GM23248 (cell line): ENCODE data around the gene INTS4.

Experiments used
- EZH2 ChIP-seq: fragments of 200-600 bp; sonication (generic); IDR thresholded peaks from 2 replicates; pipeline ENCODE4 v1.6.1; 2018; ENCODE audit warnings: antibody characterized with exemption, mild to moderate bottlenecking; ENCODE audit not compliant: insufficient read depth, poor library complexity, severe bottlenecking
- EZH2phosphoT487 ChIP-seq: fragments of 200-600 bp; sonication (generic); IDR thresholded peaks from 2 replicates; pipeline ENCODE4 v1.6.1; 2018; ENCODE audit warnings: antibody characterized with exemption, moderate library complexity, mild to moderate bottlenecking, low read depth; ENCODE audit not compliant: insufficient read depth

DNA sequence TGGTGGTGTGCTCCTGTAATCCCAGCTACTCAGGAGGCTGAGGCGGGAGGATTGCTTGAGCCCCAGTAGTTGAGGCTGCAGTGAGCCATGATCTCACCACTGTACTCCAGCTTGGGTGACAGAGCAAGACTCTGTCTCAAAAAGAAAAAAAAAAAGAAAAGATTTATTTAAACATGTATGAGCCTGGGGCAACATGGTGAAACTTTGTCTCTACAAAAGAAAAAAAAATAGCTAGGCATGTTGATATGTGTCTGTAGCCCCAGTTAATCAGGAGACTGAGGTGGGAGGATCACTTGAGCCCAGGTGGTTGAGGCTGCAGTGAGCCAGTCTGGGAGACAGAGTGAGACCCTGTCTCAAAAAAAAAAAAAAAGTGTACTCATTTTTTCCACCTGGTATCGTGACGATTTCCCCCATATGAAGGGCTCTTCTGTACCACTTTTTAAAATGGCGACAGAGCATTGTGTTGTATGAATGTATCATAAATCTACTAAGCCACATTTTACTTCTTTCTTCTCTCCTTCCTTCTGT is 45.0 kb upstream of the INTS4 start:
- TF ChIP-seq EZH2: no peak
- TF ChIP-seq EZH2phosphoT487: no peak
